GM18868 (cell line): Measurements from ENCODE around the gene MRPS26.
"Not testable (repeated sequence)": the region's sequence is repeated elsewhere in the genome, so short reads cannot be mapped to it uniquely, and the experiment has no call there.

ENCODE experiments used
- ATAC-seq: cut with Tn5 transposase; IDR thresholded peaks from one replicate; pipeline ENCODE4 v1.9.1; 2021; ENCODE audit warnings: mild to moderate bottlenecking, moderate library complexity; ENCODE audit not compliant: unreplicated experiment

The MRPS26 gene

GRCh38 chr20:3072530-3073250 lies 26.8 kb downstream of the MRPS26 start:
- ATAC-seq = no peak

- not testable (repeated sequence) for ATAC-seq
Observed at GRCh38 chr20:3073251-3073643, 27.4 kb downstream of the MRPS26 start.

- no peak for ATAC-seq
Observed at GRCh38 chr20:3074812-3075211, 29.0 kb downstream of the MRPS26 start.

GRCh38 chr20:3075315-3075714 lies 29.5 kb downstream of the MRPS26 start:
- not testable (repeated sequence) for ATAC-seq

GRCh38 chr20:3077618-3078134 lies 31.8 kb downstream of the MRPS26 start:
- ATAC-seq = no peak

GRCh38 chr20:3080939-3081388 lies 35.1 kb downstream of the MRPS26 start:
- ATAC-seq = no peak

GRCh38 chr20:3081641-3082040 lies 35.8 kb downstream of the MRPS26 start:
- ATAC-seq = no peak

GRCh38 chr20:3082306-3082951 lies 36.6 kb downstream of the MRPS26 start:
- no peak for ATAC-seq

- no peak for ATAC-seq
Observed at GRCh38 chr20:3082955-3083952, 37.4 kb downstream of the MRPS26 start.

- ATAC-seq = no peak
Observed at GRCh38 chr20:3084283-3084985, 38.6 kb downstream of the MRPS26 start, which contains the start of gene AVP. AVP (minus strand) TSS chr20:3084724; CDS start chr20:3084674, 50 bp downstream.

GRCh38 chr20:3084986-3085360 lies 39.1 kb downstream of the MRPS26 start:
- ATAC-seq = no peak

- no peak for ATAC-seq
Observed at GRCh38 chr20:3085571-3086072, 39.8 kb downstream of the MRPS26 start.

GRCh38 chr20:3088031-3088430 lies 42.2 kb downstream of the MRPS26 start:
- ATAC-seq = no peak

- ATAC-seq = no peak
Observed at GRCh38 chr20:3090565-3090964, 44.7 kb downstream of the MRPS26 start.

GRCh38 chr20:3092611-3093379 lies 46.9 kb downstream of the MRPS26 start:
- ATAC-seq = no peak

GRCh38 chr20:3093861-3094361 lies 48.1 kb downstream of the MRPS26 start:
- no peak for ATAC-seq

GRCh38 chr20:3094848-3095629 lies 49.2 kb downstream of the MRPS26 start:
- no peak for ATAC-seq
